H1 (cell line): ENCODE data around the gene ELANE. TPM values are rescaled to one million over a fixed set of nuclear protein-coding genes. Genes with fewer than 3 reads are reported as not detected.

Experiments used
- CTBP2 ChIP-seq: IDR thresholded peaks from 2 replicates; pipeline ENCODE4 v1.7.0; 2011; ENCODE audit warnings: borderline replicate concordance, mild to moderate bottlenecking, moderate library complexity, mixed read lengths, low read length; ENCODE audit not compliant: insufficient read depth, insufficient read length
- polyA plus RNA-seq, 7 experiments: library from polyadenylated mRNA; depleted of rRNA in 3 of 7; stranded (reverse) in 5 of 7; unstranded in 2 of 7; fragments of >200 nt in 5 of 7; fragments of 200-250 nt in 2 of 7; gene quantifications; 1 replicate in 5 of 7; 2 replicates in 1 of 7; 4 replicates in 1 of 7; pipeline versions ENCODE4 v1.2.1 to v1.2.3, GENCODE V29; 2011 to 2013; ENCODE audit warnings: missing spikeins in 2 of 7, mixed read lengths in 2 of 7
- total RNA-seq: library from RNA; stranded (reverse); fragmentation: NEBNext Ultra II Directional; extraction: Animal tissue kit (Norgen Biotek cat#: 25700); gene quantifications from 2 replicates; pipeline ENCODE4 v1.2.1, GENCODE V29; 2021
- TF ChIP-seq, protein P1 (sequence below): IDR thresholded peaks from 2 replicates; pipeline ENCODE4 v1.6.1; 2012; ENCODE audit warnings: inconsistent platforms

The ELANE gene
- total and polyA plus RNA-seq, 2 of the 8 experiments (the other 6 are each of a cell fraction or from before 2014, with no cell fraction given) = not detected

DNA sequence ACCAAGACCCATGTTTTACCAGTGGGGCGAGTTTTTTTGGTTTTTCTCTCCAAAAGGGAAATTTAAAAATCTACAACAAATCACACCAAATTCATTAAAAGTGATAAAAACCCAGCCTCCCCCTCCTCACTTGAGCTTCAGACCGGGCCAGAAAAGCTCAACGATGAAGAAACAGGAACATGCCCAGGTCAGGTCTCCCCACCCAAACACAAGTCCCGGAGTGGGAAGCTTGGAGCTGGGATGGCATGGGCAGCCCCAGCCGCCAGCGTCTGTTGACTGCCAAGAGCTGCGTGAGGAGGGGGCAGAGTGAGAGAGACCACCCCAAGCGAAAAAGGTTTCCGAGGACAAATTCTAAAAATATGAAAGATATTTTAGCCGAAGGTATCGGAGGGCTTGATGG is 44.9 kb downstream of the ELANE start (continued):
- TF ChIP-seq, protein P1, sequence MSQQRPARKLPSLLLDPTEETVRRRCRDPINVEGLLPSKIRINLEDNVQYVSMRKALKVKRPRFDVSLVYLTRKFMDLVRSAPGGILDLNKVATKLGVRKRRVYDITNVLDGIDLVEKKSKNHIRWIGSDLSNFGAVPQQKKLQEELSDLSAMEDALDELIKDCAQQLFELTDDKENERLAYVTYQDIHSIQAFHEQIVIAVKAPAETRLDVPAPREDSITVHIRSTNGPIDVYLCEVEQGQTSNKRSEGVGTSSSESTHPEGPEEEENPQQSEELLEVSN = no peak
- no peak for TF ChIP-seq CTBP2
